Measurements from ENCODE around the gene HNRNPLL. TPM values are rescaled to one million over a fixed set of nuclear protein-coding genes. Genes with fewer than 3 reads are reported as not detected.

The HNRNPLL gene
- total RNA-seq, 2 experiments from 2014 or later, result 7.6 to 47.9 TPM

DNA sequence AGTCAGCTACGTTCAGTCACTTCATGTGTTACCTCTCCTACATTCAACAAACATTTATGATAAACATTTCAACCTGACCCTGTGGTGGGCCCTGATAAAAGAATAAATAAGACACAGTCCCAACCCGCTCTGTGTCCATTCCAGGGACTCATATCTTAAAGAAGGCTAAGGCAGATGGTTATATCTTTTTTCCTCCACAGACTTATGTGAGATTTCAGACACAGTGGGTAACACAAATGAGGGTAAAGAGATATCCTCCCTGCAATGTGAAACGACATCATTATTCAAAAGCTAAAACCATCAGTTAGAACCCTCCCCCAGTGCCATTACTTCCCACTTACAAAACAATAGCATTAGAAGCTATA is 11.1 kb upstream of the HNRNPLL start:
- H4K20me1 ChIP-seq (ENCODE audit: insufficient read depth, low read length), result no peaks in the 10 kb centered on the region
- no peaks in the 10 kb centered on the region; the same call in 1 of the 2 replicates for H3K36me3 ChIP-seq (ENCODE audit: insufficient read depth, low read length)
- peaks cover 7% of the 10 kb centered on the region for H3K4me1 ChIP-seq (ENCODE audit: insufficient read depth, low read length, poor library complexity, severe bottlenecking)
- DNase-seq (ENCODE audit: low spot score), result no peak
- H3K9me2 ChIP-seq (ENCODE audit: insufficient read depth, low read length), result no peaks in the 10 kb centered on the region
- no TSS peak for BruUV-seq (replicated peaks)
- H3K4me2 ChIP-seq (ENCODE audit: low read length), result no peak overlapping the region
- CTCF ChIA-PET (ENCODE audit: unreplicated experiment), result interaction anchor here (0.8 kb wide), 1 partner anchor 16 kb away, joined by 4 read pairs; no protein-coding TSS in a partner anchor
- TF ChIP-seq EZH2phosphoT487 (IDR thresholded peaks at IDR 0.05; ENCODE audit: borderline replicate concordance, low read depth, low read length), result no peak
- TF ChIP-seq, protein P1, sequence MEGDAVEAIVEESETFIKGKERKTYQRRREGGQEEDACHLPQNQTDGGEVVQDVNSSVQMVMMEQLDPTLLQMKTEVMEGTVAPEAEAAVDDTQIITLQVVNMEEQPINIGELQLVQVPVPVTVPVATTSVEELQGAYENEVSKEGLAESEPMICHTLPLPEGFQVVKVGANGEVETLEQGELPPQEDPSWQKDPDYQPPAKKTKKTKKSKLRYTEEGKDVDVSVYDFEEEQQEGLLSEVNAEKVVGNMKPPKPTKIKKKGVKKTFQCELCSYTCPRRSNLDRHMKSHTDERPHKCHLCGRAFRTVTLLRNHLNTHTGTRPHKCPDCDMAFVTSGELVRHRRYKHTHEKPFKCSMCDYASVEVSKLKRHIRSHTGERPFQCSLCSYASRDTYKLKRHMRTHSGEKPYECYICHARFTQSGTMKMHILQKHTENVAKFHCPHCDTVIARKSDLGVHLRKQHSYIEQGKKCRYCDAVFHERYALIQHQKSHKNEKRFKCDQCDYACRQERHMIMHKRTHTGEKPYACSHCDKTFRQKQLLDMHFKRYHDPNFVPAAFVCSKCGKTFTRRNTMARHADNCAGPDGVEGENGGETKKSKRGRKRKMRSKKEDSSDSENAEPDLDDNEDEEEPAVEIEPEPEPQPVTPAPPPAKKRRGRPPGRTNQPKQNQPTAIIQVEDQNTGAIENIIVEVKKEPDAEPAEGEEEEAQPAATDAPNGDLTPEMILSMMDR (conservative IDR thresholded peaks at IDR 0.05; ENCODE audit: low read length), result no peak
- intact Hi-C loops (cut with micrococcal nuclease; ENCODE audit: unreplicated experiment), result no loop called here
- H3K27ac ChIP-seq (ENCODE audit: low read depth, low read length, poor library complexity, severe bottlenecking), result no peak overlapping the region
- POLR2A ChIA-PET, result interaction anchor here (0.6 to 1.5 kb wide), 3 partner anchors 13 to 20 kb away, joined by 3 to 5 read pairs (median 4); no protein-coding TSS in a partner anchor
- H3K9me3 ChIP-seq (ENCODE audit: low read length), result peaks cover 12% of the 10 kb centered on the region; the same call in 1 of the 2 replicates
- H2AFZ ChIP-seq (ENCODE audit: low read length), result no peak overlapping the region
- no peaks in the 10 kb centered on the region for H3K79me2 ChIP-seq (ENCODE audit: insufficient read depth, low read depth, low read length)
- no peak overlapping the region for H3K4me3 ChIP-seq (ENCODE audit: low read depth, low read length, poor library complexity, severe bottlenecking)

DNA sequence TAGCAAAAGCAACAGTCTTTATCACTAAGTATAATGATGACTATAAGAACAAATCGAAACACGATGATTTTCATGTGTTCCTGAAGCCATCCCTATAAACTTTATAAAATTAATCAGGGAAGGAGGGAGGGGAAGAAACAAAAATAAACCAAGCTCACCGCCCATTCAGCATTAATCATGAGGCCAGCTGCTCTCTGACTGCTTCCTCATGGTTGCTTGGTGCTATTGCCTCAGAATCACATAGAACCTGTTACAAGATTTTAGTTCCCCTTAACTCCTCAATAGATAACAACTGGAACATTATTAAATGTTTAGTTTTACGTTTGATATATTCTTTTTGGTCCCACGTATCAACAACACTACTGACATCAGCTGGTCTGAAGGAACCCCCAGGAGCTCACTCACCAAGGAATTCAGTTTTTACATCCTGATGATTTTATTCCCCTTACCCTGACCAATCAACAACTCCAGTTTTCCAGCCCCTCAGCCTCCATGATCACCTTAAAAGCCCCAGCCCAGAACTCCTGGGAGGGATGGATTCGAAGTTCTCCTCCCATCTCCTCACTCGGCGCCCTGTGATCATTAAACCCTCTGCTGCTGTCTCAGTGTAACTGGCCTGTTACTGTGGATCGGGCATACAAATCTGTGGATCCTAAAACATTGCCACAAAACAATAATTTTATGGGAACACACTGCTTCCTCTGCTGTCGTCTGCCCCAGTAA is 10.6 kb upstream of the HNRNPLL start:
- Histone ChIP-seq H3K4me3 (ENCODE audit: low read depth, low read length, poor library complexity, severe bottlenecking) (no peak overlapping the region), H2AFZ (ENCODE audit: low read length) (no peak overlapping the region), H3K9me3 (ENCODE audit: low read length) (peaks cover 17% of the 10 kb centered on the region; the same call in 1 of the 2 replicates), H3K9me2 (ENCODE audit: insufficient read depth, low read length) (no peaks in the 10 kb centered on the region), H3K27ac (ENCODE audit: low read depth, low read length, poor library complexity, severe bottlenecking) (no peak overlapping the region), H3K4me2 (ENCODE audit: low read length) (no peak overlapping the region), H3K36me3 (ENCODE audit: insufficient read depth, low read length) (no peaks in the 10 kb centered on the region; the same call in 1 of the 2 replicates), H3K4me1 (ENCODE audit: insufficient read depth, low read length, poor library complexity, severe bottlenecking) (peaks cover 7% of the 10 kb centered on the region), H4K20me1 (ENCODE audit: insufficient read depth, low read length) (no peaks in the 10 kb centered on the region), H3K79me2 (ENCODE audit: insufficient read depth, low read depth, low read length) (no peaks in the 10 kb centered on the region)
- BruUV-seq (replicated peaks), result no TSS peak
- TF ChIP-seq, protein P1 (conservative IDR thresholded peaks at IDR 0.05; ENCODE audit: low read length), result no peak
- TF ChIP-seq EZH2phosphoT487 (IDR thresholded peaks at IDR 0.05; ENCODE audit: borderline replicate concordance, low read depth, low read length), result no peak
- CTCF ChIA-PET (ENCODE audit: unreplicated experiment), result interaction anchor here (0.8 kb wide), 1 partner anchor 15 kb away, joined by 4 read pairs; no protein-coding TSS in a partner anchor
- POLR2A ChIA-PET, result interaction anchor here (1.0 to 1.5 kb wide), 2 partner anchors 14 to 21 kb away, joined by 4 to 5 read pairs; no protein-coding TSS in a partner anchor
- intact Hi-C loops (cut with micrococcal nuclease; ENCODE audit: unreplicated experiment), result no loop called here
- DNase-seq (ENCODE audit: low spot score), result no peak
